Measurements from ENCODE around the gene TTYH1. TPM values are rescaled to one million over a fixed set of nuclear protein-coding genes. Genes with fewer than 3 reads are reported as not detected.

Gene TTYH1
- total RNA-seq, 4 donors from 2014 or later: 0.63 to 17.8 (median 10.8) TPM

GRCh38 chr19:54457773-54458647 lies 42.7 kb downstream of the TTYH1 start:
- H3K4me3 ChIP-seq (ENCODE audit: low read depth, poor library complexity, severe bottlenecking): no peak overlapping the region
- intact Hi-C loops (cut with DNase I; ENCODE audit: low total_unique reads): no loop called here
- TF ChIP-seq POLR2A (IDR thresholded peaks at IDR 0.05): no peak
- no peak for TF ChIP-seq CTCF (IDR thresholded peaks at IDR 0.05)
- DNase-seq (ENCODE audit: low spot score in 2 of 2): no peak
- WGBS, 2 donors: 91 to 92% methylated on average over 42 of the region's 42 CpGs

- DNase-seq (ENCODE audit: low spot score in 2 of 2): no peak
- intact Hi-C loops (cut with DNase I; ENCODE audit: low total_unique reads): no loop called here
- 83% methylated on average over 10 to 11 of the region's 11 CpGs for WGBS, 2 donors
- TF ChIP-seq CTCF (IDR thresholded peaks at IDR 0.05): no peak
- no peak for TF ChIP-seq POLR2A (IDR thresholded peaks at IDR 0.05)
- no peak overlapping the region for H3K4me3 ChIP-seq (ENCODE audit: low read depth, poor library complexity, severe bottlenecking)
Observed at GRCh38 chr19:54458648-54459281, 43.5 kb downstream of the TTYH1 start.

GRCh38 chr19:54459282-54460229 lies 44.3 kb downstream of the TTYH1 start:
- 78 to 81% methylated on average over 14 to 15 of the region's 16 CpGs for WGBS, 2 donors
- intact Hi-C loops (cut with DNase I; ENCODE audit: low total_unique reads): no loop called here
- TF ChIP-seq POLR2A (IDR thresholded peaks at IDR 0.05): no peak
- no peak for TF ChIP-seq CTCF (IDR thresholded peaks at IDR 0.05)
- no peak overlapping the region for H3K4me3 ChIP-seq (ENCODE audit: low read depth, poor library complexity, severe bottlenecking)
- DNase-seq (ENCODE audit: low spot score in 2 of 2): no peak

- TF ChIP-seq CTCF (IDR thresholded peaks at IDR 0.05) (no peak), POLR2A (IDR thresholded peaks at IDR 0.05) (no peak)
- intact Hi-C loops (cut with DNase I; ENCODE audit: low total_unique reads): no loop called here
- H3K4me3 ChIP-seq (ENCODE audit: low read depth, poor library complexity, severe bottlenecking): no peak overlapping the region
- no peak for DNase-seq (ENCODE audit: low spot score in 2 of 2)
- WGBS, 2 donors: 71 to 75% methylated on average over 29 to 30 of the region's 39 CpGs
Observed at GRCh38 chr19:54460230-54461005, 45.2 kb downstream of the TTYH1 start.

- no peak for DNase-seq (ENCODE audit: low spot score in 2 of 2)
- TF ChIP-seq CTCF (IDR thresholded peaks at IDR 0.05): no peak
- no peak for TF ChIP-seq POLR2A (IDR thresholded peaks at IDR 0.05)
- WGBS, 2 donors: 79% methylated on average over 27 of the region's 27 CpGs
- H3K4me3 ChIP-seq (ENCODE audit: low read depth, poor library complexity, severe bottlenecking): no peak overlapping the region
- intact Hi-C loops (cut with DNase I; ENCODE audit: low total_unique reads): no loop called here
Observed at GRCh38 chr19:54461210-54461609, 45.9 kb downstream of the TTYH1 start.
